Renal cortex interstitium (tissue), 11 donors: ENCODE data around the gene AEN. TPM values are rescaled to one million over a fixed set of nuclear protein-coding genes. Genes with fewer than 3 reads are reported as not detected.

ENCODE experiments used
- DNase-seq, 11 donors: peaks; one replicate each; pipeline ENCODE4 v3.0.0-alpha.2; 2013; ENCODE audit warnings: low read depth in 9 of 11, low spot score in 4 of 11; ENCODE audit errors: extremely low read depth in 1 of 11
- polyA plus RNA-seq, 3 donors: library from polyadenylated mRNA; unstranded; fragments of 120-200 nt; gene quantifications; one replicate each; pipeline ENCODE4 v1.2.1, GENCODE V29; 2013; ENCODE audit not compliant: insufficient read length in 3 of 3

Gene AEN
- polyA plus RNA-seq, 3 donors, result 5.6 to 6.9 (median 5.8) TPM

GRCh38 chr15:88656760-88657221 lies 35.7 kb downstream of the AEN start:
- DNase-seq, result no peak

GRCh38 chr15:88657326-88658069 lies 36.4 kb downstream of the AEN start:
- DNase-seq, result peak in 1 of 11 donors; percentile 38

- no peak for DNase-seq
Measured at GRCh38 chr15:88658070-88658965, 37.2 kb downstream of the AEN start.

DNA sequence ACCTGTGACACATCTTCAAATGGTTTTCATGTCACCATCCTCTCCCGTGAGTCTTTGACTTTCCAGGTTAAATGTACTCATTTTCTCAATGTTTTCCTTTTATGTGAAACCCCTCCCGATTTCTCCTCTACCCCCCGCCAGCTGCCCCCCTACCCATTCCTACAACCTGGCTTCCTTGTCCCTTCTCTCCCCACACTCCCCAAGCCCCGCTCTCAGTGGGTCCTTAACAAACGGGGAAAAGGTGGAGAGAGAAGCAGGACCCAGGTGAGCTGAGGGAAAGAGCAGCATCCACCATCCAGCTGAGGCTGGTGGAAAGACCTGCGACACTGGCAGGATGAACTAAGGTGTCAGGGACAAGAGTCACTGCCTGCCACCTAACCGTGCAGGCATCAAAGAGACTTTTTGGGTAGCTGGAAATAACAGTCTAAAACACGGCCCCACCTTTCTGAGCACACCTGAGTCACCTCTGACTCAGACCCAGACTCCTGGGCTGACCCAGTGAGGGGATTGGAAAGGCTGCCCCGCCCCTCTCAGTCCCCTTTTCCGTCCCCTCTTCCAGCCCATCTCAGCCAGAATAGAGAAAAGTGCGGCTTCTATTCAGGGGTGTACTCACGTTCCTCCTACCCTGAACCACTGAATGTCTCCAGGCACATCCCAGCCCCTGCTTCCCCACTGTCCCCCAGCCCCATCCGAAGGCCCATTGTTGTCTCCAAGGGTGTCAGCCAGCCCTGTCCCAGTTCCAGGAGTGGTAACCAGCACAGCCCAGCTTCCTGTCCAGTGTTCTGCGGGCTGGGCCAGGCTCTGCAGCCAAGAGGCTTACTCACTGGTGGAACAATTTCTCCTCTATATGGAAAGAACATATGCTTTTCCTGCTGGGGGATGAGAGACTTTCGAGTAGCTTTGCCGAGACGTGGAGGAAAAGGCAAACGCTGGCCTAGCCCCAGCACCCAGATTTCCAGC lies 38.1 kb downstream of the AEN start:
- no peak for DNase-seq

DNA sequence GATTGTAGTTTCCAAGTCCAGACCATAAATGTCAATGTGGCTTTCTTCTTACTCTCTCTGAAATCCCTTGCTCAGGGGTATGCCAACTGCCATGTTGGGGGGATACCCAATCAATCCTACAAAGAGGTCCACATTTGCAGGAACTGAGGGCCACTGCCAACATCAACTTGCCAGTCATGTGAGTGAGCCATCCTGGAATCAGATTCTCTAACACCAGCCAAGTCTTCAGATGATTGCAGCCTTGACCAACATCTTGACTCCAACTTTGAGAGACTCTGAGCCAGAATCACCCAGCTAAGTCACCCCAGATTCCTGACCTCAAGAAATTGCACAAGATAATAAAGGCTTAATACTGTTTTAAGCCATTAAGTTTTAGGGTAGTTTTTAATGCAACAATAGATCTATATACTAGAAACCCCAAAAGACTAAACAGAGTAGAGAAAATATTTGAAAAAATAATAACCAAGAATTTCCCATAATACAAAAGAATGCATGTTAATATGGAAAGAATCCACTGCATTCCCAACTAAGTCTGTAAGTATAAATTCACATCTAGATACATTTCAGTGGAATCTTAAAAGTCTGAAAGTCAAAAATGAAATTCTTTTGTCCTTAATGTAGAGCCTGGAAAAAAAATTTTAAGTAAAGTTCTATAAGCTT lies 40.0 kb downstream of the AEN start:
- DNase-seq, result no peak

DNA sequence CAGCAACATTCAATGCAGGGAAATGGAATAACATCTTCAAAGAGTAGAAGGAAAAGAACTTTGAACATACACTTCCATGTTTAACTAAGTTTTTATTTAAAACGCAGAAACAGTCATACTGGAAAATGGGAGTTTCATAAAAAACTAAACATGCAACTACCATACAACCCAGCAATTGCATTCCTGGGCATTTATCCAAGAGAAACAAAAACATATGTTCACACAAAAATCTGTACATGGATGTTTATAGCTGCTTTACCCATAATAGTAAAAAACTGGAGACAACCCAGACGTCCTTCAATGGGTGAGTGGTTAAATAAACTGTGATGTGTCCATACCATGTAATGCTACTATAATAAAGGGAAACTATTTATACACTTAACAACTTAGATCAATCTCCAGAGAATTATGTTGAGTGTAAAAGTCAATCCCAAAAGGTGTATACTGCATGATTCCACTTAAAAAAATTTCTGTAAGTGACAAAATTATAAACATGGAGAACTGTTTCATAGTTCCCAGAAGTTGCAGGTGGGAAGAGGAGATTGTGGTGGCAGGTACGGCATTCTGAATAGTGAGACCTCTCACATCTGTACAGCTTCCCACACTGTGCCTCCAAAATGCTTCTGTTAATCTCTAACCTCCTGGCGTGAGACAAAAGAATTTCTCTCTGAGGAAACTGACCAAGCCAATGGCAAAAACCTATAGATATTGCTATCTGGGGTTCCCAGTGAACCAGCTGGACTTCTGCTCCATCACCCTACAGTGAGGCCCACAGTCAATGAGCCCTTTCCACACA lies 40.8 kb downstream of the AEN start:
- DNase-seq, result no peak

DNA sequence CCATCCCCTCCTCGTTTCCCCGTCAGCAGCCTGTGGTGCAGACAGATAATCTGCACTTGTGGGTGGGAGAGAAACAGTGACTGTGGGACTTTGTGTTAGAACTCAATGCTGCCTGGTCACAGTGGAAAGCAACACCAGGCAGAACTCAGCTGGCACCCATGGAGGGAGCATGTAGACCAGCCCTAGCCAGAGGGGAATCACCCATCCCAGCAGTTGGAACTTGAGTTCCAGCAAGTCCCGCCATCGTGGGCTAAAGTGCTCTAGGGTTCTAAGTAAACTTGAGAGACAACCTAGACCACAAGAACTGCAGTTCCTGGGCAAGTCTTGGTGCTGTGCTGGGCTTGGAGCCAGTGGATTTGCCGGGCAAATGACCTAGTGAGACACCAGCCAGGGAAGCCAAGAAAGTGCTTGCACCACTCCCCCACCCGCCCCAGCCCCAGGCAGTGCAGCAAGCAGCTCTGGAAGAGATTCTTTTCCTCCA lies 42.0 kb downstream of the AEN start:
- DNase-seq, result no peak

DNA sequence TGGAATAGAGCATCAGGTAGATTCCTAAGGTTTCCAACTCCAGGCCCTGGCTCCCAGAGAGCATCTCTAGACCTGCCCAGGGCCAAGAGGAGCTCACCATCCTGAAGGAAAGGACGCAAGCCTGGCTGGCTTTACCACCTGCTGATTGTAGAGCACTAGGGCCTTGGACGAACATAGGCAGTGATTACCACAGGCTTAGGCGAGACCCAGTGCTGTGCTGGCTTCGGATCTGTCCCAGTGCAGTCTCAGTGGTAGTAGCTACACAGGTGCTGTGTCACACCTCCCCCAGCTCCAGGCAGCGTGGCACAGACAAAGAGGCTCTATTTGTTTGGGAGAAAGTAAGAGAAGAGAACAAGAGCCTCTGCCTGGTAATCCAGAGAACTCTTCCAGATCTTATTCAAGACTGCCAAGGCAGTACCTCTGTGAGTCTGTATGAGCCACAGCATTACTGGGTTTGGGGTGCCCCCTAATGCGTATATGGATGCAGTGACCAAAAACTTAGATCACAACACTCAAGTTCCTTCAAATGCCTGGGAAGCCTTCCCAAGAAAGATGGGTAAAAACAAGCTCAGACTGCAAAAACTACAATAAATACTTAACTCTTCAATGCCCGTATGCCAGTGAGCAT lies 43.1 kb downstream of the AEN start:
- no peak for DNase-seq

GRCh38 chr15:88674661-88675060 lies 53.5 kb downstream of the AEN start:
- no peak for DNase-seq

GRCh38 chr15:88678755-88679154 lies 57.6 kb downstream of the AEN start:
- no peak for DNase-seq

DNA sequence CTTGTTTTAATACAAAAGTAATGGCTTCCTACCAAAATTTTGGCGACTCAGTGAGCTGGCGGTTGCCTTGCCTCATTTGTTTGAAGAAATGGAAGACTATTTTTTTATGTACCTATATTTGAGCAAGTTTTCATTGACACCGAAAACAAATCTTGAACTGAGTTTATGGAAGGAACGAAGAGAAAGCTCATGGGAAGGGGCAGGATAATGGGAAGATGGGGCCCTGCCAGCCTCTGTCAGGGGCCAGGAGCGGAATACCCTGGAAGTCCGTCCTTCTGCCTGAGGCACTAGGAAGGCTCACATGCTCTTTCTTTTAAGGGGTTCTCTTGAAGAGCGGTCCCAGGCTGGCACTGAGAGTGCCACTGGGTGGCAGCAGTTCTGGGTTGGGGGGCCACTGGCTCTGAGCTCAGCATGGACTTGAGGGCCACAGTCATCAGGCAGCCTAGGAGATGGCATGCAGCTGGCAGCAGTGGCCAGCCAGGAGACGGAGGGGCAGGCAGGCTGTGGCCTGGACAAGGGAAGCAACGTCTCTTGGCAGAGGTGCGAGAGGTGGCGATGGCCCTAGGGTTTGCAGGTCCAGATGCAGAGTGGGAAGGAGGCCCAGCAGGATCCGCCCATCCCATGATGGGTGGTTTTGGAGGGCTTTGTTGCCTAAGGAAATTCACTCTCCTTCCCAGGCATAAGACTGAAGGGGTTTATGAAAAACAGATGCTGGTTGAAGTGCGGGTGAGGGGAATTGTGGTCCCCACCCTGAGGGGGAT lies 59.3 kb downstream of the AEN start:
- no peak for DNase-seq

DNA sequence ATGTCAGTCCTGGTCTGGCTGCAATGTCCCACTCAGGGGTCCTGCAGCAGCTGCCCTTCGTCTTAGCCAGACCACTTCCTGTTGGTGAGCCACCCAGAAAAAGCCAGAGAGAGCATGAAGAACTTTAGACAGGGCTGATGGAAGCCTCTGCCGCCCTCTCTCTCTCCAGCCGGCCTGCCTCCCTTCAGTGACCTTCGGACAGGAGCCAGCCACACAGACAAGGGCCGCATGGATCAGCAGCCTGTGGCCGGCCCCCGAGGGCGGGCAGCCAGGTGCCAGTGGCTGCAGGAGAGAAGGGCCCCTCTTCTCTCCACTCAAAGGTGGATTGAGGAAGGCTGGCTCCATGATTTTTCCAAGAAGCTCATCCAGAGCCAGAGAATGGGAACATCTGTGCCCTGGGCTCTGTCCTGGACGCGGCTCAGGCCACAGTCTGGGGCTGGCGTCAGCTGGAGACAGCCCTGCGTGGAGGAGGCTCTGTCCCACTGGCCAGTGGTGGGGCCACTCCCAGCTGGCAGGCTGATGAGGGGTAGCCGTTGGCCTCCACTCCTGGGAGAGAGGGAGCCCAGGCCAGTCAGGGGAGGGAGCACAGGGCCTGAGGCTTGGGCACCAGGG lies 60.6 kb downstream of the AEN start:
- DNase-seq, result no peak
